Peyer's patch (tissue), 4 donors: ENCODE measurements around the gene GK.

Experiments used
- POLR2A ChIP-seq, 2 donors: fragments of 450-650 bp; IDR thresholded peaks; one replicate each; pipeline ENCODE4 v1.5.1; 2017; ENCODE audit warnings: antibody characterized with exemption in 2 of 2, mild to moderate bottlenecking in 2 of 2, moderate library complexity in 2 of 2
- TF ChIP-seq, protein P1 (sequence below), 6 experiments: fragments of 450-650 bp in 4 of 6; fragments of 200-600 bp in 2 of 6; sonication (generic) in 1 of 6; IDR thresholded peaks; one replicate each; pipeline ENCODE4 v1.5.1; 2017 to 2019; ENCODE audit warnings: antibody characterized with exemption in 6 of 6, mild to moderate bottlenecking in 3 of 6, moderate library complexity in 1 of 6

DNA sequence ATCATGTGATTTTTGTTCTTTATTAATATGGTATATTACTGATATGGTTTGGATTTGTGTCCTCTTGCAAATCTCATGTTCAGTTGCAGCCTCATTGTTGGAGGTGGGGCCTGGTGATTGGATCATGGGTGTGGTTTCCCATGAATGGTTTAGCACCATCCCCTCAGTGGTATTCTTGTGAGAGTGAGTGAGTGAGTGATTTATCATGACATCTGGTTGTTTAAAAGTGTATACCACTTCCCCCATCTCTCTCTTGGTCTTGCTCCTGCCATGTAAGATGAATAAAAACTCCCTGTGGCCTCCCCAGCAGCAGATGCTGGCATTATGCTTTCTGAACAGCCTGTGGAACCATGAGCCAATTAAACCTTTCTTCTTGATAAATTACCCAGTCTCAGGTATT, 124.4 kb downstream of the GK start:
- TF ChIP-seq, protein P1, sequence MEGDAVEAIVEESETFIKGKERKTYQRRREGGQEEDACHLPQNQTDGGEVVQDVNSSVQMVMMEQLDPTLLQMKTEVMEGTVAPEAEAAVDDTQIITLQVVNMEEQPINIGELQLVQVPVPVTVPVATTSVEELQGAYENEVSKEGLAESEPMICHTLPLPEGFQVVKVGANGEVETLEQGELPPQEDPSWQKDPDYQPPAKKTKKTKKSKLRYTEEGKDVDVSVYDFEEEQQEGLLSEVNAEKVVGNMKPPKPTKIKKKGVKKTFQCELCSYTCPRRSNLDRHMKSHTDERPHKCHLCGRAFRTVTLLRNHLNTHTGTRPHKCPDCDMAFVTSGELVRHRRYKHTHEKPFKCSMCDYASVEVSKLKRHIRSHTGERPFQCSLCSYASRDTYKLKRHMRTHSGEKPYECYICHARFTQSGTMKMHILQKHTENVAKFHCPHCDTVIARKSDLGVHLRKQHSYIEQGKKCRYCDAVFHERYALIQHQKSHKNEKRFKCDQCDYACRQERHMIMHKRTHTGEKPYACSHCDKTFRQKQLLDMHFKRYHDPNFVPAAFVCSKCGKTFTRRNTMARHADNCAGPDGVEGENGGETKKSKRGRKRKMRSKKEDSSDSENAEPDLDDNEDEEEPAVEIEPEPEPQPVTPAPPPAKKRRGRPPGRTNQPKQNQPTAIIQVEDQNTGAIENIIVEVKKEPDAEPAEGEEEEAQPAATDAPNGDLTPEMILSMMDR (IDR thresholded peaks at IDR 0.05) = no peak
- TF ChIP-seq POLR2A (IDR thresholded peaks at IDR 0.05) = no peak
